Breast epithelium (tissue), 4 donors: ENCODE results near the gene BIRC6. TPM values are rescaled to one million over a fixed set of nuclear protein-coding genes. Genes with fewer than 3 reads are reported as not detected.
A peak's percentile ranks its signal among the peaks of the same experiment; 100 is the strongest.
"Not testable (repeated sequence)": the region's sequence is repeated elsewhere in the genome, so short reads cannot be mapped to it uniquely, and the experiment has no call there.

Experiments used
- DNase-seq, 2 donors: peaks; one replicate each; pipeline ENCODE4 v3.0.0-alpha.2; 2019; ENCODE audit warnings: low spot score in 2 of 2
- H3K27ac ChIP-seq, 2 donors: fragments of 200-600 bp; sonication (generic) in 1 of 2; one replicate each; pipeline ENCODE4 v1.5.1; 2016 to 2019; ENCODE audit warnings: mild to moderate bottlenecking in 1 of 2
- H3K27me3 ChIP-seq, 2 donors: fragments of 200-600 bp; sonication (generic) in 1 of 2; one replicate each; pipeline versions ENCODE4 v1.5.1 to v1.6.0; 2017 to 2019; ENCODE audit warnings: control low read depth in 1 of 2, mild to moderate bottlenecking in 1 of 2
- H3K36me3 ChIP-seq: fragments of 200-600 bp; one replicate; pipeline ENCODE4 v1.5.1; 2019
- H3K4me1 ChIP-seq, 2 donors: fragments of 200-600 bp; sonication (generic); one replicate each; pipeline ENCODE4 v1.5.1; 2016 to 2019; ENCODE audit warnings: control low read depth in 1 of 2
- H3K4me3 ChIP-seq, 3 donors: fragments of 200-600 bp; sonication (generic); 1 replicate in 2 of 3; 2 replicates in 1 of 3; pipeline ENCODE4 v1.5.1; 2016 to 2019; ENCODE audit warnings: mild to moderate bottlenecking in 3 of 3, moderate library complexity in 2 of 3
- H3K9me3 ChIP-seq, 2 donors: fragments of 200-600 bp; sonication (generic) in 1 of 2; one replicate each; pipeline ENCODE4 v1.5.1; 2016 to 2019; ENCODE audit warnings: control low read depth in 1 of 2
- CTCF ChIP-seq, 3 donors: fragments of 450-650 bp; IDR thresholded peaks; one replicate each; pipeline ENCODE4 v1.5.1; 2016 to 2017; ENCODE audit warnings: antibody characterized with exemption in 3 of 3, mild to moderate bottlenecking in 3 of 3, moderate library complexity in 3 of 3
- POLR2A ChIP-seq: fragments of 450-650 bp; IDR thresholded peaks from one replicate; pipeline ENCODE4 v1.6.1; 2016; ENCODE audit warnings: antibody characterized with exemption, mild to moderate bottlenecking, moderate library complexity
- POLR2AphosphoS5 ChIP-seq, 3 donors: sonication (generic); formaldehyde crosslinking; IDR thresholded peaks; one replicate each; pipeline ENCODE4 v1.6.1; 2017; ENCODE audit warnings: antibody characterized with exemption in 3 of 3
- intact Hi-C: fragments of 100-400 bp; cut with DNase I; formaldehyde crosslinking; loops from one replicate; pipeline ENCODE4 v1.15.1; 2023; ENCODE audit warnings: low total_unique reads
- total RNA-seq, 3 donors: library from RNA; depleted of rRNA; stranded (reverse); fragments of >200 nt; gene quantifications; one replicate each; pipeline ENCODE4 v1.1.0, GENCODE V29; 2016

BIRC6 gene
- total RNA-seq, 3 donors from 2014 or later: 132 to 245 (median 152) TPM

- intact Hi-C loops: no loop called here
- TF ChIP-seq CTCF (IDR thresholded peaks at IDR 0.05) (no peak), POLR2A (no peak), POLR2AphosphoS5 (IDR thresholded peaks at IDR 0.05) (no peak)
- Histone ChIP-seq H3K27ac (no peak overlapping the region), H3K27me3 (no peaks in the 10 kb centered on the region), H3K36me3 (no peaks in the 10 kb centered on the region), H3K4me3 (peak overlapping the region in 2 of 3 donors; percentile 88 to 96), H3K9me3 (no peaks in the 10 kb centered on the region), H3K4me1 (peaks cover 0 to 7% of the 10 kb centered on the region in 2 donors)
- no peak for DNase-seq
Observed at GRCh38 chr2:32626639-32627221, 269.9 kb downstream of the BIRC6 start.

GRCh38 chr2:32627441-32627813, 270.6 kb downstream of the BIRC6 start:
- H3K36me3 ChIP-seq: no peaks in the 10 kb centered on the region
- TF ChIP-seq POLR2AphosphoS5 (IDR thresholded peaks at IDR 0.05): no peak
- no peak for TF ChIP-seq POLR2A
- peak in 1 of 3 donors; percentile 22 for TF ChIP-seq CTCF (IDR thresholded peaks at IDR 0.05)
- H3K4me3 ChIP-seq: peak overlapping the region; percentile 74 to 96 (median 88)
- no peaks in the 10 kb centered on the region for H3K9me3 ChIP-seq
- H3K4me1 ChIP-seq: peaks cover 0 to 7% of the 10 kb centered on the region in 2 donors
- intact Hi-C loops: no loop called here
- H3K27me3 ChIP-seq: no peaks in the 10 kb centered on the region
- H3K27ac ChIP-seq: peak overlapping the region; percentile 65 to 71
- DNase-seq: peak in 1 of 2 donors; percentile 21

- peak in 2 of 3 donors; percentile 30 to 52 for TF ChIP-seq POLR2AphosphoS5 (IDR thresholded peaks at IDR 0.05)
- TF ChIP-seq CTCF (IDR thresholded peaks at IDR 0.05): no peak
- no peaks in the 10 kb centered on the region for H3K36me3 ChIP-seq
- peak; percentile 92 to 94 for DNase-seq
- no peaks in the 10 kb centered on the region for H3K27me3 ChIP-seq
- intact Hi-C loops: no loop called here
- H3K4me3 ChIP-seq: peak within 1 kb of the TSS; percentile 74 to 96 (median 88)
- H3K9me3 ChIP-seq: no peaks in the 10 kb centered on the region
- peak within 1 kb of the TSS; percentile 66 to 71 for H3K27ac ChIP-seq
- peaks cover 0 to 7% of the 10 kb centered on the region in 2 donors for H3K4me1 ChIP-seq
Observed at GRCh38 chr2:32627814-32628579, 271.2 kb downstream of the BIRC6 start, which contains the start of gene TTC27. TTC27 (plus strand) TSS chr2:32628050; CDS start chr2:32628293, 243 bp downstream.

GRCh38 chr2:32632089-32632488, 275.3 kb downstream of the BIRC6 start:
- intact Hi-C loops: no loop called here
- H3K27me3 ChIP-seq: no peaks in the 10 kb centered on the region
- no peak overlapping the region for H3K27ac ChIP-seq
- TF ChIP-seq CTCF (IDR thresholded peaks at IDR 0.05) (no peak), POLR2A (no peak), POLR2AphosphoS5 (IDR thresholded peaks at IDR 0.05) (no peak)
- no peaks in the 10 kb centered on the region for H3K36me3 ChIP-seq
- no peaks in the 10 kb centered on the region for H3K9me3 ChIP-seq
- no peak for DNase-seq
- H3K4me1 ChIP-seq: peaks cover 0 to 7% of the 10 kb centered on the region in 2 donors
- no peak overlapping the region for H3K4me3 ChIP-seq

GRCh38 chr2:32633040-32633439, 276.2 kb downstream of the BIRC6 start:
- DNase-seq: no peak
- TF ChIP-seq CTCF (IDR thresholded peaks at IDR 0.05) (no peak), POLR2A (no peak)
- H3K9me3 ChIP-seq: no peaks in the 10 kb centered on the region
- H3K36me3 ChIP-seq: no peaks in the 10 kb centered on the region
- H3K27me3 ChIP-seq: no peaks in the 10 kb centered on the region
- intact Hi-C loops: no loop called here
- H3K4me1 ChIP-seq: peaks cover 0 to 7% of the 10 kb centered on the region in 2 donors
- H3K4me3 ChIP-seq: no peak overlapping the region
- H3K27ac ChIP-seq: no peak overlapping the region

- intact Hi-C loops: loop anchor here (1.0 kb wide), 1 partner anchor 9 kb away; no protein-coding TSS in a partner anchor
- DNase-seq, H3K4me3 ChIP-seq, H3K4me1 ChIP-seq, H3K36me3 ChIP-seq, H3K9me3 ChIP-seq, H3K27me3 ChIP-seq, H3K27ac ChIP-seq: not testable (repeated sequence)
Observed at GRCh38 chr2:32638548-32638947, 281.7 kb downstream of the BIRC6 start.
